Mammary epithelial cell (primary cell): ENCODE data around the gene MBNL2.

Source experiments
- EZH2 ChIP-seq: IDR thresholded peaks from 2 replicates; pipeline ENCODE4 v1.6.1; 2012; ENCODE audit warnings: low read length, inconsistent platforms, borderline replicate concordance
- TF ChIP-seq, protein P1 (sequence below), 2 donors: IDR thresholded peaks in 1 of 2; conservative IDR thresholded peaks in 1 of 2; 2 replicates each; pipeline ENCODE4 v1.5.1; 2011 to 2012; ENCODE audit warnings: inconsistent platforms in 2 of 2, low read length in 2 of 2, mild to moderate bottlenecking in 2 of 2, control low read depth in 1 of 2, low read depth in 1 of 2; ENCODE audit not compliant: insufficient read depth in 1 of 2; ENCODE audit errors: extremely low read depth in 1 of 2

DNA sequence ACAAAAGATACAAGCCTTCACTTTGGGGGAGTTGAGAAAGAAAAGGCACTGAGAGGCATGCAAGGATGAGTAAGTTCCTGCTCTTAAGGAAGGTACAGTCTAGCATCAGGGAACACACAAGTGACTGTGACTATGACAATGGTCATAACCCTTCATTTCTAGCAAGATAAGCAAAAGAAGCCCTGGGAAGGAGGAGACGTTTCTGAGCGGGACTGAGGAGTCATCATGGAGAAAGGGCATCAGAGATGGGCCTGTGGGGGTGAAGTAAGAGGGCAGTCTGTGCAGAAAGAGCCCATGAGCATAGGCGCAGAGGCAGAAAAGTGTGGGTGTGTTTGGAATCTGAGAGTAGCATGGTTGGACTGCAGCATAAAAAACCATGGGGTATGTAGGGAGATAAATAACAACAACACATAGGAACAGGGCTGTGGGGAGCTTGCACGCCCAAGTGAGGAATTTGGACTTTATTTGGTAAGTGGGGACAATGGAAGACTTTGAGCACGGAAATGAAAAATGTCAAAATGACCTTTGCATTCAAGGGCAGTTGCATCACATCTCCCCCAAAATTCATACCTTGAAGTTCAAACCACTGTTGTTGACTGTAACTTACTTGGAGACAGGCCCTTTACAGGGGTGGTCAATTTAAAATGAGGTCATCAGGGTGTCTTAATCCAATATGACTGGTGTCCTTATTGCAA lies 86.7 kb downstream of the MBNL2 start:
- TF ChIP-seq, protein P1, sequence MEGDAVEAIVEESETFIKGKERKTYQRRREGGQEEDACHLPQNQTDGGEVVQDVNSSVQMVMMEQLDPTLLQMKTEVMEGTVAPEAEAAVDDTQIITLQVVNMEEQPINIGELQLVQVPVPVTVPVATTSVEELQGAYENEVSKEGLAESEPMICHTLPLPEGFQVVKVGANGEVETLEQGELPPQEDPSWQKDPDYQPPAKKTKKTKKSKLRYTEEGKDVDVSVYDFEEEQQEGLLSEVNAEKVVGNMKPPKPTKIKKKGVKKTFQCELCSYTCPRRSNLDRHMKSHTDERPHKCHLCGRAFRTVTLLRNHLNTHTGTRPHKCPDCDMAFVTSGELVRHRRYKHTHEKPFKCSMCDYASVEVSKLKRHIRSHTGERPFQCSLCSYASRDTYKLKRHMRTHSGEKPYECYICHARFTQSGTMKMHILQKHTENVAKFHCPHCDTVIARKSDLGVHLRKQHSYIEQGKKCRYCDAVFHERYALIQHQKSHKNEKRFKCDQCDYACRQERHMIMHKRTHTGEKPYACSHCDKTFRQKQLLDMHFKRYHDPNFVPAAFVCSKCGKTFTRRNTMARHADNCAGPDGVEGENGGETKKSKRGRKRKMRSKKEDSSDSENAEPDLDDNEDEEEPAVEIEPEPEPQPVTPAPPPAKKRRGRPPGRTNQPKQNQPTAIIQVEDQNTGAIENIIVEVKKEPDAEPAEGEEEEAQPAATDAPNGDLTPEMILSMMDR (conservative IDR thresholded peaks at IDR 0.05 in 1 of 2, IDR thresholded peaks at IDR 0.05 in 1 of 2; ENCODE audit: extremely low read depth in 1 of 2, insufficient read depth in 1 of 2, low read depth in 1 of 2, low read length in 2 of 2) = no peak
- TF ChIP-seq EZH2 = no peak
